Measurements from ENCODE around the gene OR10AG1. TPM values are rescaled to one million over a fixed set of nuclear protein-coding genes. Genes with fewer than 3 reads are reported as not detected.

Gene OR10AG1
- total and polyA plus RNA-seq, 2 of the 4 experiments (the other 2 are of a cell fraction), result not detected

GRCh38 chr11:55956521-55956920 lies 13.2 kb downstream of the OR10AG1 start:
- ChIA-PET POLR2A (ENCODE audit: unreplicated experiment) (no interaction called here), CTCF (no interaction called here)
- intact Hi-C loops (cut with micrococcal nuclease) (no loop called here), dilution Hi-C loops (cut with HindIII; ENCODE audit: low sequenced_read_pairs, unreplicated experiment) (no loop called here), in situ Hi-C loops (cut with MboI; ENCODE audit: low sequenced_read_pairs) (no loop called here)
- Histone ChIP-seq H3K23ac (ENCODE audit: low read depth, low read length) (no peak overlapping the region), H4K5ac (ENCODE audit: low read depth, low read length) (no peak overlapping the region), H2AFZ (replicated peaks; ENCODE audit: low read length, poor library complexity) (no peak overlapping the region), H3K4me1 (ENCODE audit: control insufficient read depth, insufficient read depth, low read length) (no peaks in the 10 kb centered on the region), H4K8ac (ENCODE audit: low read depth in 2 of 2, low read length in 2 of 2) (no peak overlapping the region), H3K9me3 (ENCODE audit: control insufficient read depth, insufficient read depth, low read length) (peaks cover 4% of the 10 kb centered on the region; the same call in 1 of the 2 replicates), H3K4me2 (ENCODE audit: low read depth, low read length) (no peak overlapping the region), H3K4ac (ENCODE audit: low read depth, low read length) (no peak overlapping the region), H3K79me1 (ENCODE audit: low read depth in 1 of 2, low read length in 2 of 2) (no peaks in the 10 kb centered on the region), H4K20me1 (ENCODE audit: insufficient read depth, low read length) (no peaks in the 10 kb centered on the region), H3K36me3 (ENCODE audit: control insufficient read depth, insufficient read depth, low read length) (no peaks in the 10 kb centered on the region), H3K9ac (ENCODE audit: low read depth, low read length) (no peak overlapping the region), H3K14ac (replicated peaks; ENCODE audit: low read depth, low read length) (no peak overlapping the region), H3K4me3 (ENCODE audit: insufficient read depth, low read depth, low read length) (no peak overlapping the region), H2AK5ac (ENCODE audit: low read depth, low read length) (no peak overlapping the region), H2AK9ac (replicated peaks; ENCODE audit: low read depth, low read length, poor library complexity) (no peak overlapping the region), H3K9me1 (ENCODE audit: insufficient read depth, low read length) (no peaks in the 10 kb centered on the region), H3K27me3 (ENCODE audit: control insufficient read depth, insufficient read depth, low read length) (no peaks in the 10 kb centered on the region), H2BK5ac (ENCODE audit: low read depth, low read length, poor library complexity, severe bottlenecking) (no peak overlapping the region), H3K18ac (ENCODE audit: low read depth, low read length) (no peak overlapping the region), H3K56ac (ENCODE audit: extremely low read depth, insufficient read depth, low read length) (no peak overlapping the region), H3K27ac (ENCODE audit: insufficient read depth, low read length) (no peak overlapping the region), H2BK120ac (ENCODE audit: low read depth, low read length) (no peak overlapping the region), H2BK15ac (ENCODE audit: low read depth, low read length) (no peak overlapping the region), H4K91ac (ENCODE audit: insufficient read depth, low read depth, low read length) (no peak overlapping the region), H2BK20ac (ENCODE audit: low read depth, low read length) (no peak overlapping the region)
- ATAC-seq (ENCODE audit: low read depth), result no peak
- no CpG with 5 or more reads among the region's 4 CpGs for WGBS, 2 experiments (ENCODE audit: extremely low coverage in 2 of 2, insufficient read length in 1 of 2)
- TF ChIP-seq CTCF (conservative IDR thresholded peaks at IDR 0.05; ENCODE audit: low read depth, low read length), result no peak
- no peak for TF ChIP-seq RFX5 (IDR thresholded peaks at IDR 0.05; ENCODE audit: low read depth, low read length)
- TF ChIP-seq CEBPB (IDR thresholded peaks at IDR 0.05; ENCODE audit: low read depth, low read length), result no peak
- TF ChIP-seq SMC3 (IDR thresholded peaks at IDR 0.05; ENCODE audit: low read depth, low read length), result no peak
- TF ChIP-seq MAZ (IDR thresholded peaks at IDR 0.05; ENCODE audit: borderline replicate concordance, low read depth, low read length), result no peak
- no peak for TF ChIP-seq ELK1 (IDR thresholded peaks at IDR 0.05; ENCODE audit: borderline replicate concordance, low read depth, low read length)
- no peak for TF ChIP-seq FOS (IDR thresholded peaks at IDR 0.05; ENCODE audit: low read depth, low read length)
- no peak for DNase-seq
- BruUV-seq (replicated peaks), result no TSS peak

Measured in IMR-90 (cell line).